Measurements from ENCODE around the gene DDX3Y.

- no peak for TF ChIP-seq CTCF (IDR thresholded peaks at IDR 0.05)
- TF ChIP-seq POLR2A (IDR thresholded peaks at IDR 0.05), result no peak
Observed at GRCh38 chrY:12941725-12942687, 37.3 kb downstream of the DDX3Y start.
